GM18508 (cell line): ENCODE data around the gene UNC119B.
"Not testable (repeated sequence)": the region's sequence is repeated elsewhere in the genome, so short reads cannot be mapped to it uniquely, and the experiment has no call there.

Source experiments
- ATAC-seq: cut with Tn5 transposase; IDR thresholded peaks from one replicate; pipeline ENCODE4 v1.9.1; 2021; ENCODE audit warnings: moderate number of reproducible peaks; ENCODE audit not compliant: insufficient read depth, unreplicated experiment

UNC119B gene

GRCh38 chr12:120713861-120714482, 3.7 kb downstream of the UNC119B start:
- no peak for ATAC-seq

- no peak for ATAC-seq
These were observed 7.8 kb downstream of the UNC119B start for GRCh38 chr12:120718055-120718454.

- no peak for ATAC-seq
These were observed 8.8 kb downstream of the UNC119B start for GRCh38 chr12:120719072-120719471.

DNA sequence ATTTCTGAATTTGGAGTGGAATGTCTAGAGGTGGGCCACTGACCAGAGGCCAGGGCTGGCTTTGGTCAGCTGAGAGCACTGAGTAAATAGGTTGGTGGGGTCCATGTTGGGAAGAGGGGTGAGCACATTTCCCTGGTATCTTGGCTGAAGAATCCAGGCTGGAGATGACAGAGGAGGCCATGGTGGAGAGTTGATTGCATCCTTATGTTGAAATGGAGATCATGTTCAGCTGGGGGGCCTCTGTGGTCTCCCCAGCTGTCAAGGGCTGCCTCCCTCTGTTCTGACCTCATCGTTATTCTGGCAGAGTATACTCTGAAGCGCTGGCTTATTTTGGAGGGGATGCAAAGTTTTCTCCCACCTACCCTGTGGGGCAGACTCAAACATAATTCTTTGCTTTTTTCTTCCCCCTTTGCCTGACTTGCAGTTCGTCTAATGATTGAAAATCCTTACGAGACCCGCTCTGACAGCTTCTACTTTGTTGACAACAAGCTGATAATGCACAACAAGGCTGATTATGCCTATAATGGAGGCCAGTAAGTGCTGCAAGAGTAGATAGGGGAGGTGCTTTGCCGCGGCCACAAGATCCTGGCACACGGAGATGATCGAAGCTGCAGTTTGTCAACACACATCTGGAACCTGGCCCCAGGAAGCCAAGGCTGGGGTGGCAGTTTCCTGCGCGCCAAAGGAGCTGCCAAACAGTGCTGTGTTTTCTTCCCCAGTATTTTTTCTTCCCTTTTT, 9.4 kb downstream of the UNC119B start:
- ATAC-seq: no peak

DNA sequence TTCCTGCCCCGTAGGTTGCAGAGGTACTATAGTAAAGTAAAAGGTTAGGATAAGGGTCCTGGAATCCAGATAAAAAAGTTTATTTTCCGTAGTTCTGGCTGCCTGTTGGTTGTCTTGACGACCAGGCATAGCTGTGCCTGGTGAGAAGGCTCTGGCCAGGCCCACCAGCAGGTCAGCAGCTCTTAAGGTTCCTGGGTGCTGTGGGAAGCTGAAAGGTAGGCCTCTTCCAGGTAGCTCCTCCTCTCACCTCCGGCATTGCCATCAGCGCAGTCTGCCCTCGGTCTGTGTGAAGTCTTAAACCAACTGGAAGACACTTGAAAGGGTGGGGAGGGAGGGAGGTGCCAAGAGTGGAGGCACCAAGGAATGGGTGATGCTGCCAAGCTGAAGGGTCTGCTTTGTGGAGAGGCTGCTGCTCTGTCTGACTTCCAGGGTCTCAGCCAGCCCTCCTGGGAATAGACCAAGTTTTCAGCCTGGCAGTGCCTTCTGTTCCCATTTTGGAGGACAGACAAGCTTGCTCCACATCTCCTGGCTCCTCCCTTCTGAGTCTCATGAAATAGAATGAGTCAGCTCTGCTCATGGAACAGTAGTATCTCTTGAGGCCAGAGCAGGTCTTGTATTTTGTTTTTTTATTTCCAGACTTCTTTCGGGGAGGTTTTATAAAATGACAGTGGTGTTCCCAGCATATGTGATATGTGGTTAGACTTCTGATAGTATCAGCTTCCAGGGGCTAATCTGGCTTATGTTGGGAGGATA, 10.2 kb downstream of the UNC119B start:
- ATAC-seq: no peak

- ATAC-seq: no peak
These were observed 10.9 kb downstream of the UNC119B start for GRCh38 chr12:120720987-120721801.

DNA sequence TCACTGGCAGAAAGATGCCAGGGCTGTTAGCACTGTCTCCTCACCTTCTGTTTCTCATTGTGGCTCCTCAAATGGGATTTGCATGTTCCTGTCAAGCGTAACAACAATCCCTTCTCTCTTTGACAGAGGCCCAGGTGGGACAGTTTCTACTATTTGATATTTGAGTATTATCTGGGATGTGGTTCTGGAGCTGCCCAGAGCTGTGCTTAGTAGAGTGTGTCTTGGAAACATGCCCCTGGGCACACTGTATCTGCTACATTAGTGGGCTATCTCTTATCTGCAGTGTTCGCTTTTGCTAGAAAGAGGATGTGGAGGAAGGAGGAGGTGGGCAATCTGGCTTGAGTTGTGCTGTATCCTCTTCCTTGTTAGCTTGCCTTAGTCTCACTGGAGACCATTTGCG, 11.6 kb downstream of the UNC119B start:
- no peak for ATAC-seq

- ATAC-seq: no peak
These were observed 12.5 kb downstream of the UNC119B start for GRCh38 chr12:120722784-120723183.

DNA sequence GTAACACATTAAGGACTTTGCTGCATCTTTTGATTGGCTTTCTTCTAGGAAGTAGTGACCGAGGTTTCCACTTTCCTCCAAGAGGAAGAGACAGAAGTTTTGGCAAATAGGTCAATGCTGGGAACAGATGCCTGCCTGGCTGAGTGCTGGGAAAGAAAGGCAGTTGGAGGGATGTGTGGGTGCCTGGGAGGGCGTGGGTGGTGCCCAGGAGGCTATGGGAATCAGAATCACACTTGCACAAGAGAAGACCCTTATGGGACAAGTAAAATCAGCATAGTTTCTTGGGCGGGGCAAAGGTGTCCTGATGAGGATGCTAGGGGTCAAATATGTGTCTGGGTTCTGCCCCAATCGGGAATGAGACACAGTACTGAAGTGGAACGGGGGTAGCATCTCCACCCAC, 14.5 kb downstream of the UNC119B start:
- ATAC-seq: no peak

DNA sequence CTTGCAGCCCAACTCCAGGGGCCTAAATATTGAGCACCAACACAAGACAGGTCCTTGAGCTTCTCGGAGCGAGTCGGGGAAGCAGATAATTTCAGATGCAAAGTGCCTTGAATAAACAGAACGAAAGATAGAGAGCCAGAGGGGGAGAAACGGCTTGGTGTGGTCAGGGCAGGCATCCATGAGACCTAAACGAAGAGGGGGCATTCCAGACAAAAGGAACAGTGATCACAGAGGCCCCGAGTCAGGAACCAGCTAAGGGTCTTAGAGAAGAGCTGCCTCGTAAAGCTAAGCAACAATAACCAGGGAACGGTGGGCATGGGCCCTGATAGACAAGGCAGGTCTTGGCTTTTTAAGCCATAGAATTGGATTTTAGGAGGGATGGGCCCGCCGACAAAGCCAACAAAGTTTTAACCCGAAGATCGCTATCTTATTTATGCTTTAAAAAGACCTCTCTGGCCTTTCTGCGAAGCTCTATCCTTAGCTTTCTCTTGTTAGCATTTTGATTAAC, 14.9 kb downstream of the UNC119B start:
- no peak for ATAC-seq

DNA sequence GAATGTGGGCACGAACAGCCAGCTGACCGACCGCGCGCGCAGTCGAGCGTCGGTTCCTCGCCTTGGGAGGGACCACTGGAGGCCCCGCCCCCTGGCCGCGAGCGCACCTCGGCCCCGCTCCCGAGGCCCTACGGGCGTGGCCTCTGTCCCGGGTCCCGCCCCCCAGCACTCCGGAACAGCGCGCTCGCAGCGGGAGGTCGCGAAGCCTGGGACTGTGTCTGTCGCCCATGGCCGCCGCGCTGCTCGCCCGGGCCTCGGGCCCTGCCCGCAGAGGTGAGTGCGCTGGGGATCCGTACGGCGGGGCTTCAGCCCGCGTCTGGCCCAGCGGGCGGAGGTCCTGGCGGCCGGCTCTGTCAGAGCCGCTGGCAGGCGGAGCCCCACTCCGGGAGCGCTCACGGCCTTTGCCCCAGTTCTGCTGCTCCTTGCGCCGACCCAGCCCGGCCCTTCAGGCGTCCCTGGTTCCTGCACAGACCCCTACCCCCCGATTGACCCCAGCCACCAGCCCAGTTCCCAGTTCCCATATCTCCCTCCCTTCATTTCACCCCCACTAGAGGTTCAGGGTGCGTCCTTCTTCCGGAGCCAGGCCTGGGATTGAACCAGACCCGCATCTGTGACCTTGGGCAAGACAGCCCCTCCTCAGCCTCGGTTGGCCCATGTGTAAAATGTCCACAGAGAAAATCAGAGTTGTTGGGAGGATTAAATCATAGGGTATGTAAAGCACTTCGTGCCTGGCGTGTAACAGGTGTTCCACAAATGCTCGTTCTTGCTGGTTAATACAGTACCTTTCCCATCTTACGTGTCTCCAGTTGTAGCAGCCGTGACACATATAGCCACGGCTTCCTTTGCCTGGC, 15.6 kb downstream of the UNC119B start, which contains the start of gene ACADS:
ACADS (plus strand) TSS at position 168 of the 851 bp plus-strand sequence; CDS start at position 228, 60 bp downstream.
- ATAC-seq: peak; percentile 44

DNA sequence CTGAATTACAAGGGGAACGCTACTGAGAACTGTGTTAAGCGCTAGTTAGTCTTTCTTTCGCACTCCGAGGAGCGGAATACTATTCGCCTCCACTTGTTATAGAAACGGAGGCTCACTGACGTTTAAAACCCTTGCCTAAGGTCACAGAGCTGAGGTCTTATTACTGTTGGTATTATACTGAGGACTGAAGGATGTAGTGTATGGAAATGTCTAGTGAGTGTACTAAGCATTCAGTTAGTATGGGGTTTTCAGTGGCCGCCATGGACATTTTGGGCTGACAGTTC, 16.2 kb downstream of the UNC119B start:
- no peak for ATAC-seq

GRCh38 chr12:120726961-120727360, 16.7 kb downstream of the UNC119B start:
- ATAC-seq: no peak

GRCh38 chr12:120732198-120732597, 21.9 kb downstream of the UNC119B start:
- ATAC-seq: not testable (repeated sequence)

GRCh38 chr12:120733574-120733973, 23.3 kb downstream of the UNC119B start:
- no peak for ATAC-seq

DNA sequence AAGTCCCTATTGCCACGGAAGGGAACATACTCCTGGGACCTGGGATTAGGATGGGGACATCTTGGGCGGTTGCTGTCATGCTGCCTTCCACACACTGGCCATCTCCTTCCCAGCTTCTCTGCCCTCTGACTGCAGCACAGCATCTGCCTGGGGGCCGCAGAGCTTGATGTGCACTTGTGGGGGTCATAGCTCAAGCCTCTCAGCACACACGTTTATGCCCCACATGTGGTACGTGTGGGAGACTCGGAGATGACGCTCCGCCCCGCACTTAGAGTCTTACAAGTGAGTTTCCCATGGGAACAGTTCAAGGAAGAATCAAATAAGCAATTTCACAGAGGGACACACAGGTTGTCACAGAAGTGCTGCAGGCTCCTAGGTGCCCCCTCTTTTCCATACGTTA, 24.0 kb downstream of the UNC119B start:
- no peak for ATAC-seq

GRCh38 chr12:120735181-120735580, 24.9 kb downstream of the UNC119B start:
- ATAC-seq: no peak

DNA sequence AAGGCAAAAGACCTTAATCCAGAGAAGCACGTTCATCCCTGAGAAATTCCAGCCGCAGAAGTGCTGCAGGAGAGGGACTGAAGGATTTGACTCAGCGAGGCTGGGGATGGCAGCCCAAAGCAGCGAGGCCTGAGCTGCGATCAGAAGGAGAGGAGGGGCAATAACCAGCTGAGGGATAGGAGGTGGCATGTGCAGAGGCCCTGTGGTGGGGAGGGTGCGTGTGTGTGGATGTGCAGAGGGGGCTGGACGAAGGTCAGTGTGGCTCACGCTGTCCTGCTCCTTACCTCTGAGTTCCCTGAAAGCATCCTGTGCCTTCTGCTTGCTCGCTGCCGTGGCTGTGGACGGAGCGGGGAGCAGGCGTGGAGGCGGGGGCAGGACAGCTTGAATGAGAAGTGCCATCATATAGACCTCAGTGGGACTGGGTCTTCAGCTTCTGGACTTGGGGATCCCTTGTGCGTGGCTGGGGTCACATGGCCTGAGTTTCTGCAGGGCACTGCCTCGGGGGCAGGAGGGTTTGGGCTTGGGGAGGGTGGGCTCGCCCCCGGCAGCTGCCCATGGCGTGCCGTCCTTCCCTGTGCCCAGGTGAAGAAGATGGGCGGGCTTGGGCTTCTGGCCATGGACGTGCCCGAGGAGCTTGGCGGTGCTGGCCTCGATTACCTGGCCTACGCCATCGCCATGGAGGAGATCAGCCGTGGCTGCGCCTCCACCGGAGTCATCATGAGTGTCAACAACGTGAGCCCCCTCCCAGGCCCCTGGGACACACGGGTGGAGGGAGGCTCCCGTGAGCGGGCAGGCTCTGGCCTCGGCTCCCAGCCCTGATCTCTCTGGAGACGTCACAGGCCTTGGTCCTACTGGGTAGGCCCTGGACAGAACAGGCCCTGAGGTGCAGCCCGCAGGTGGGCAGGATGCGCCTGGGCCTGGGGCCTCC, 26.4 kb downstream of the UNC119B start:
- ATAC-seq: no peak
